GM21576 (cell line): ENCODE measurements around the gene TLR7.
A peak's percentile ranks its signal among the peaks of the same experiment; 100 is the strongest.

Experiments used
- ATAC-seq: cut with Tn5 transposase; IDR thresholded peaks from one replicate; pipeline ENCODE4 v1.9.1; 2021; ENCODE audit warnings: mild to moderate bottlenecking, moderate library complexity; ENCODE audit not compliant: unreplicated experiment

The TLR7 gene

GRCh38 chrX:12890467-12890866 is 23.6 kb downstream of the TLR7 start:
- ATAC-seq, result peak; percentile 71

- ATAC-seq, result no peak
Observed at GRCh38 chrX:12891171-12891570, 24.3 kb downstream of the TLR7 start.

- no peak for ATAC-seq
Observed at GRCh38 chrX:12891915-12892506, 25.1 kb downstream of the TLR7 start.

GRCh38 chrX:12892716-12893115 is 25.8 kb downstream of the TLR7 start:
- no peak for ATAC-seq

GRCh38 chrX:12894074-12895030 is 27.5 kb downstream of the TLR7 start:
- no peak for ATAC-seq

GRCh38 chrX:12895866-12896265 is 29.0 kb downstream of the TLR7 start:
- ATAC-seq, result no peak

GRCh38 chrX:12896935-12897334 is 30.1 kb downstream of the TLR7 start:
- ATAC-seq, result no peak

- no peak for ATAC-seq
Observed at GRCh38 chrX:12898073-12898472, 31.2 kb downstream of the TLR7 start.

GRCh38 chrX:12899506-12899905 is 32.6 kb downstream of the TLR7 start:
- ATAC-seq, result no peak

GRCh38 chrX:12901486-12901885 is 34.6 kb downstream of the TLR7 start:
- ATAC-seq, result no peak

- no peak for ATAC-seq
Observed at GRCh38 chrX:12903646-12904045, 36.8 kb downstream of the TLR7 start.

- ATAC-seq, result no peak
Observed at GRCh38 chrX:12906046-12906761, 39.3 kb downstream of the TLR7 start, which contains the start of gene TLR8. TLR8 (plus strand) TSS chrX:12906620; CDS start chrX:12906707, 87 bp downstream.

- no peak for ATAC-seq
Observed at GRCh38 chrX:12910423-12911121, 43.7 kb downstream of the TLR7 start.

- ATAC-seq, result no peak
Observed at GRCh38 chrX:12911122-12911470, 44.2 kb downstream of the TLR7 start.

- ATAC-seq, result no peak
Observed at GRCh38 chrX:12912791-12913482, 46.1 kb downstream of the TLR7 start.

GRCh38 chrX:12917753-12918152 is 50.9 kb downstream of the TLR7 start:
- no peak for ATAC-seq

- no peak for ATAC-seq
Observed at GRCh38 chrX:12919051-12919450, 52.2 kb downstream of the TLR7 start.

GRCh38 chrX:12919620-12920019 is 52.7 kb downstream of the TLR7 start:
- ATAC-seq, result no peak

- ATAC-seq, result no peak
Observed at GRCh38 chrX:12920990-12921389, 54.1 kb downstream of the TLR7 start.

- no peak for ATAC-seq
Observed at GRCh38 chrX:12921886-12922598, 55.2 kb downstream of the TLR7 start.
